Skeletal muscle tissue (tissue), 4 donors: Measurements from ENCODE around the gene ANKMY1. TPM values are rescaled to one million over a fixed set of nuclear protein-coding genes. Genes with fewer than 3 reads are reported as not detected.
"Not testable (repeated sequence)": the region's sequence is repeated elsewhere in the genome, so short reads cannot be mapped to it uniquely, and the experiment has no call there.

Source experiments
- H3K27ac ChIP-seq: one replicate; pipeline ENCODE4 v1.7.0; 2013; ENCODE audit warnings: mild to moderate bottlenecking, low read depth, low read length, inconsistent platforms
- H3K27me3 ChIP-seq, 3 donors: one replicate each; pipeline ENCODE4 v1.7.0; 2013; ENCODE audit warnings: low read length in 3 of 3; ENCODE audit not compliant: control insufficient read depth in 3 of 3, insufficient read depth in 3 of 3
- H3K36me3 ChIP-seq, 3 donors: one replicate each; pipeline ENCODE4 v1.7.0; 2013; ENCODE audit warnings: low read length in 3 of 3; ENCODE audit not compliant: control insufficient read depth in 3 of 3, insufficient read depth in 3 of 3
- H3K4me1 ChIP-seq, 3 donors: one replicate each; pipeline ENCODE4 v1.7.0; 2013; ENCODE audit warnings: low read length in 3 of 3, mild to moderate bottlenecking in 3 of 3; ENCODE audit not compliant: control insufficient read depth in 3 of 3, insufficient read depth in 3 of 3
- H3K4me3 ChIP-seq, 3 donors: one replicate each; pipeline ENCODE4 v1.7.0; 2013; ENCODE audit warnings: low read length in 3 of 3
- H3K9ac ChIP-seq, 3 donors: one replicate each; pipeline ENCODE4 v1.7.0; 2013; ENCODE audit warnings: low read length in 3 of 3, mild to moderate bottlenecking in 3 of 3, moderate library complexity in 2 of 3, low read depth in 1 of 3
- H3K9me3 ChIP-seq, 3 donors: one replicate each; pipeline ENCODE4 v1.7.0; 2013; ENCODE audit warnings: low read length in 3 of 3; ENCODE audit not compliant: control insufficient read depth in 3 of 3
- total RNA-seq: library from RNA; depleted of rRNA; stranded (reverse); fragments of >200 nt; gene quantifications from one replicate; pipeline ENCODE4 v1.2.3, GENCODE V29; 2014
- donor health status: Osteomylitis.

Gene ANKMY1
- total RNA-seq, 1 donor from 2014 or later = 5.2 TPM

GRCh38 chr2:240498958-240499260 is 58.9 kb downstream of the ANKMY1 start:
- Histone ChIP-seq H3K4me1 (no peaks in the 10 kb centered on the region), H3K36me3 (peaks cover 2 to 16% (median 9%) of the 10 kb centered on the region in 3 donors), H3K9me3 (no peaks in the 10 kb centered on the region), H3K4me3 (no peak overlapping the region), H3K27me3 (no peaks in the 10 kb centered on the region), H3K9ac (no peak overlapping the region), H3K27ac (no peak overlapping the region)

DNA sequence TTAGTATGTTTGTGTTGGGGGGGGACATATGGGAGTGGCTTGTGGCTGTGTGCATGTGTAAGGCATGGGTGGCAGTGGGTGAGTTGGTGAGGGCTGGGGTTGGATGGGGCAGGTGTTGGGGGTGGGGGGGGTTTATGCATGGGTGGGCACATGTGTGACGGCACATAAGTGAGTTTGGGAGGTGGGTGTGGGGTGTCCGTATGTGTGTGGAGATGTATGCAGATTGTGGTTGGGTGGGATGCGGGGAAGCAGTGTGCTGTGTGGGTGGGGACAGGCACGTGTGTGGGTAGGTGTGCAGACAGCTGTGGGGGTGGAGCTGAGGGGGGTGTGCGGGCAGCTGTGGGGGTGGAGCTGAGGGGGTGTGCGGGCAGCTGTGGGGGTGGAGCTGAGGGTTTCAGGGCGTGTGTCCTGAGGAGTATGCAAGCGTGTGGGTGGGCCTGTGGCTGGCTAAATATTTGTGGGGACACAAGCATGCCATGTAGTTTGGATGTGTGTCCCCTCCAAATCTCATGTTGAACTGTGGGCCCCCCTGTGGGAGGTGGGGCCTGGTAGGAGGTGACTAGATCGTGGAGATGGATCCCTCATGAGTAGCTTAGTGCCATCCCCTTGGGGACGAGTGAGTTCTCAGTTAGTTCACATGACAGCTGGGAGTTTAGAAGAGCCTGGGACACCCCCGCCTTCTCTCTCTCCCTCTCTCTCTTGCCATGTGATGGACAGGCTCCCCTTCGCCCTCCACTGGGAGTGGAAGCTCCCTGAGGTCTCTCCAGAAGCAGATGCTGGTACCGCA is 59.4 kb downstream of the ANKMY1 start:
- H3K4me3 ChIP-seq = no peak overlapping the region
- H3K4me1 ChIP-seq = no peaks in the 10 kb centered on the region
- no peaks in the 10 kb centered on the region for H3K27me3 ChIP-seq
- no peak overlapping the region for H3K9ac ChIP-seq
- peaks cover 2 to 19% (median 9%) of the 10 kb centered on the region in 3 donors for H3K36me3 ChIP-seq
- no peaks in the 10 kb centered on the region for H3K9me3 ChIP-seq
- H3K27ac ChIP-seq = no peak overlapping the region

DNA sequence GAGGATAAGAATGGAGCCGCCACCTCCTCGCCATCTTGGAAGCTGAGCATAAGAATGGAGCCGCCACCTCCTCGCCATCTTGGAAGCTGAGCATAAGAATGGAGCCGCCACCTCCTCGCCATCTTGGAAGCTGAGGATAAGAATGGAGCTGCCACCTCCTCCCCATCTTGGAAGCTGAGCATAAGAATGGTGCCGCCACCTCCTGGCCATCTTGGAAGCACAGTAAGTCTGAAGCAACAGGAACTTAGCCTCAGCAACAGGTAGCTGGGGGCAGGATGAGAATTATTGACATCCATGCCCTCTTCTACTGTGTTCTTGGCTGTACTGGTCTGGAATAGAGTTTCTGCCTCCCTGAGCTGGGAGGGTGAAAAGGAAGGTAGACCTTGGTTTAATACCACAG is 60.7 kb downstream of the ANKMY1 start:
- H3K9ac ChIP-seq, H3K27me3 ChIP-seq, H3K4me3 ChIP-seq, H3K4me1 ChIP-seq, H3K27ac ChIP-seq, H3K9me3 ChIP-seq: not testable (repeated sequence)
- peaks cover 2 to 19% (median 9%) of the 10 kb centered on the region in 3 donors for H3K36me3 ChIP-seq

DNA sequence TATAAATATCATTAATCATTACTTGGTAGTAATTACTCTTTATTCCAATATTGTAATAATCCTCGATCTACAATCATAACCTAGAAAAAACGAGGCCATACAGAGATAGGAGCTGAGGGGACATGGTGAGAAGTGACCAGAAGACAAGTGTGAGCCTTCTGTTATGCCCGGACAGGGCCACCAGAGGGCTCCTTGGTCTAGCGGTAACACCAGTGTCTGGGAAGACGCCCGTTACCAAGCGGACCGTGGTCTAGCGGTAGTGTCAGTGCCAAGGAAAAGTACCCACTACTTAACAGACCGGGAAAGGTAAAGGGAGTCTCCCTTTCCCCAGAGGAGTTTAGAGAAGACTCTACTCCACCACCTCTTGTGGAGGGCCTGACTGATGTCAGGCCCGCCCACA is 62.8 kb downstream of the ANKMY1 start:
- not testable (repeated sequence) for H3K27me3 ChIP-seq, H3K9ac ChIP-seq, H3K9me3 ChIP-seq, H3K4me1 ChIP-seq, H3K27ac ChIP-seq, H3K4me3 ChIP-seq
- peaks cover 0 to 19% (median 5%) of the 10 kb centered on the region in 3 donors for H3K36me3 ChIP-seq

DNA sequence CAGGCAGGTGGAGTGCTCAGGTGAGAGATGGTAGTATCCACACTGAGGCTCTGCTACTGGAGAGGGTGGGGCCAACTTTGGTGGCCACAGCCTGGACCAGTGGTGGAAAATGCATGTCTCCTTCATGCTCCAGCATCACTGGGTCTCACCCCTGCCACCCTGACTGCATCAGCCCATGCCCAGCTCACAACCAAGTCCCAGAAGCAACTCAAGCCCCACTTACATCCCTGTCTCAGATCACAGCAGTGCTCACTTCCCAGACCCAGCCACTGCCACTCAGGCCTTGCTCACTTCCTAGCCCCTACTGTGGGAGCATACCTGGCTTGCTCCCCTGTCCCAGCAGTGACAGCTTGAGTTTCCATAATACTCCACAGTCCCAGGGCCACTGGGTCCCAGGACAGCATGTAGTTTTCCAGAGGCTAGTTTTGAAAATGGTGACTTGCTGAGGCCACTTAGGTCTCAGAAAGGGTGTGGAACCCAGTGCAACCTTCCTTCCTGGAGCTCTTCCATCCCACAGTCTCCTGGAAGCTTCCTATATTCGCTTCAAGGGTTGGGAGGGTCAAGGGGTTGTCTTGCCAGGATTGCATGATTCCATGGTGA is 63.5 kb downstream of the ANKMY1 start:
- no peaks in the 10 kb centered on the region for H3K27me3 ChIP-seq
- peaks cover 0 to 19% (median 2%) of the 10 kb centered on the region in 3 donors for H3K36me3 ChIP-seq
- no peak overlapping the region for H3K9ac ChIP-seq
- no peak overlapping the region for H3K27ac ChIP-seq
- H3K9me3 ChIP-seq = peaks cover 0 to 2% (median 0%) of the 10 kb centered on the region in 3 donors
- no peak overlapping the region for H3K4me3 ChIP-seq
- H3K4me1 ChIP-seq = no peaks in the 10 kb centered on the region

DNA sequence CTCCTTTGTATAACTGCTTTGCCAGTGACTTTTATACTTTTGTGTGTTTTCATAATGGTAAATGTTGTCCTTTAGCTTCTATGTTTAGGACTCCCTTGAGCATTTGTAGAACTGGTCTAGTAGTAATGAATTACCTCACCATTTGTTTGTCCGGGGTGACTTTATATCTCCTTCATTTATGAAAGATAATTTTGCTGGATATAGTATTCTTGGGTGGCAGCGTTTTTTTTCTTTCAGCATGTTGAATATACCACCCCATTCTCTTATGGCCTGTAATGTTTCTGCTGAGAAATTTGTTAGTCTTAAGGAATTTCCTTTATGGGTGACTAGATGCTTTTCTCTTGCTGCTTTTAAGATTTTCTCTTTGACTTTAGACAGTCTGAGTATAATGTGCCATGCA is 66.3 kb downstream of the ANKMY1 start:
- no peak overlapping the region for H3K9ac ChIP-seq
- H3K36me3 ChIP-seq = peaks cover 0 to 8% (median 0%) of the 10 kb centered on the region in 3 donors
- H3K27ac ChIP-seq = no peak overlapping the region
- H3K4me1 ChIP-seq = no peaks in the 10 kb centered on the region
- no peak overlapping the region for H3K4me3 ChIP-seq
- H3K27me3 ChIP-seq = no peaks in the 10 kb centered on the region
- peaks cover 0 to 7% (median 2%) of the 10 kb centered on the region in 3 donors for H3K9me3 ChIP-seq

DNA sequence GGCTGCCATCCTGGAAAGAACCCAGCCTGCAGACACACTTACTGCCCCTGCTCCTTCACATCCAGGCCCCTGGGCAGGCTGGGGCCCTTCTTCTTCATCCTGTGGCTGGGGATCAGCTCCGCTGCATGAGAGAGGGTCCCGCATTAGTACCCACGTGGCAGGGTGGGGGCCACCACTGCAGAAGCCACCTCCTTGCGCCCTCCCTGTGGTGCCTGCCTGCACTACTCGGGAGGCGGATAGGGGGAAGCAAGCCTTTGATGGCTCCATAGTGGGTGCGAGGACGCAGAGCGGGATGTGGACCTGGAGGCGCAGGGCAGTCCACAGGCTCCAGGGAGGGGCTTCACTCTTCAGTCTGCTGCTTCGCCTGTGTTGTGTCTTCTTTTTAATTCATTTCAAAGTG is 75.6 kb downstream of the ANKMY1 start:
- H3K27ac ChIP-seq = no peak overlapping the region
- no peaks in the 10 kb centered on the region for H3K4me1 ChIP-seq
- no peaks in the 10 kb centered on the region for H3K27me3 ChIP-seq
- no peak overlapping the region for H3K9ac ChIP-seq
- no peaks in the 10 kb centered on the region for H3K36me3 ChIP-seq
- no peak overlapping the region for H3K4me3 ChIP-seq
- peaks cover 0 to 1% (median 0%) of the 10 kb centered on the region in 3 donors for H3K9me3 ChIP-seq

DNA sequence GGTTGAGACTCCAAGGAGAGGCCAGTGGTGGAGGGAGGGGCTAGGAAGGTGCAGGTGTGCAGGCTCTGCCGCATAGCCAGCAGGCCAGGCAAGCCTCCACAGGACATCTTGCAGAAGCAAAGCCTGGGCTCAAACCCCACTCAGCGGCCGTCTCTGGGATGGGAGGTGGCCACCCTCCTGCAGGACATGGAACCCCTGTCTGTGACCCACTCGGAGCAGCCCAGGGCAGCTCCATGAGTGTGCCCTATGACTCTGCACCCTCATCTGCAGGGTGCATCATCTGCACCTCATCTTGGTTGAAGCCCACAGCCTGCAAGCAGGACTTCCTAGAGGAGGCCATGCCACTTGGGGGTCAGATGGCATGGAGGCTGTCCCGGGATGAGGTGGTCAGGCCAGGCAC is 76.1 kb downstream of the ANKMY1 start:
- H3K9me3 ChIP-seq = no peaks in the 10 kb centered on the region
- H3K27me3 ChIP-seq = no peaks in the 10 kb centered on the region
- H3K27ac ChIP-seq = no peak overlapping the region
- no peak overlapping the region for H3K9ac ChIP-seq
- no peak overlapping the region for H3K4me3 ChIP-seq
- no peaks in the 10 kb centered on the region for H3K36me3 ChIP-seq
- H3K4me1 ChIP-seq = no peaks in the 10 kb centered on the region

DNA sequence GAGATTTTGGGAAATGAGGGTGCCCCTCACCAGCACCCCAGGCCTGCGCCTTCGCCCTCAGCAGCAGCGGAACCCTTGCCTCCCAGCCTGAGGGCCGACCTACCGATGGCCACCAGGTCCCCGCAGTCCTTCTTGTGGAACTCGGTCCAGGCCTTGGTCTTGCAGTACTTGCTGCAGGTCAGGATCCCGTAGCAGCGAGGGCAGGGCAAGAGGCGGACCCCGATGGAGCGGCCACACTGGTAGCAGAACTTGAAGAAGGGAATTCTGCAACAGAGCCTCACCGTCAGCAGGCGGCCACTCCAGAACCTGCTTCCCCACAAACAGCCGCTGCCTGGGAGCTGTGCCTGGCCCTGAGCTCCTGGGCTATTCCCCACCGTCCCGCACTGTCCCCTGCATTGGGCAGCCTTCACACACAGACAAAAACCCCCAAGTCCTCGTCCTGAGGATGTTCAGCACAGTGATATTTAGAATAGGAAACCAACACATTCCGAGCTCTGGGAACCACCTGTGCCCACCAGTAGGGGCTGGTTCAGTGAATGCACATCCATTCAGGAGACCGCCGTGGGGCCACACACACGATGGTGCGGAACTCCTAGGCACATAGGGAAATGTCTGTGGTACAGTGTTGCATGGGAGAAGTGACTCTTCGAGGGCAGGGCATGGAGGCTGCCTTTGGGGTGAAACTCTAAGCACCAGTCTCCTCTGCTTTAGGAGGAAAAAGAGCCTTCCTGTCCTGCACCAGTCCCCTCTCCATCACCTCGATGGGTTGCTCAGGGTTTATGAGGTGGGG is 76.8 kb downstream of the ANKMY1 start:
- no peaks in the 10 kb centered on the region for H3K4me1 ChIP-seq
- H3K9ac ChIP-seq = no peak overlapping the region
- H3K9me3 ChIP-seq = no peaks in the 10 kb centered on the region
- no peak overlapping the region for H3K4me3 ChIP-seq
- no peak overlapping the region for H3K27ac ChIP-seq
- no peaks in the 10 kb centered on the region for H3K36me3 ChIP-seq
- no peaks in the 10 kb centered on the region for H3K27me3 ChIP-seq

- H3K4me1 ChIP-seq = no peaks in the 10 kb centered on the region
- peaks cover 0 to 3% (median 0%) of the 10 kb centered on the region in 3 donors for H3K9me3 ChIP-seq
- no peak overlapping the region for H3K9ac ChIP-seq
- H3K27me3 ChIP-seq = no peaks in the 10 kb centered on the region
- H3K36me3 ChIP-seq = no peaks in the 10 kb centered on the region
- no peak overlapping the region for H3K4me3 ChIP-seq
- H3K27ac ChIP-seq = no peak overlapping the region
Measured at GRCh38 chr2:240479111-240479501, 78.7 kb downstream of the ANKMY1 start.
